Measurements from ENCODE around the gene ESYT3.
"Not testable (repeated sequence)": the region's sequence is repeated elsewhere in the genome, so short reads cannot be mapped to it uniquely, and the experiment has no call there.

The ESYT3 gene

GRCh38 chr3:138407236-138407907 is 27.0 kb upstream of the ESYT3 start:
- TF ChIP-seq CTCF (IDR thresholded peaks at IDR 0.05; ENCODE audit: low read depth, low read length): no peak
- H3K4me3 ChIP-seq (ENCODE audit: low read depth, low read length): no peak overlapping the region
- no peak for DNase-seq (ENCODE audit: low read depth, low spot score)
- in situ Hi-C loops (cut with HindIII; ENCODE audit: low sequenced_read_pairs): no loop called here

GRCh38 chr3:138408751-138409570 is 25.5 kb upstream of the ESYT3 start:
- no peak for TF ChIP-seq CTCF (IDR thresholded peaks at IDR 0.05; ENCODE audit: low read depth, low read length)
- in situ Hi-C loops (cut with HindIII; ENCODE audit: low sequenced_read_pairs): no loop called here
- H3K4me3 ChIP-seq (ENCODE audit: low read depth, low read length): no peak overlapping the region
- DNase-seq (ENCODE audit: low read depth, low spot score): no peak

GRCh38 chr3:138412821-138413551 is 21.4 kb upstream of the ESYT3 start:
- in situ Hi-C loops (cut with HindIII; ENCODE audit: low sequenced_read_pairs): no loop called here
- DNase-seq (ENCODE audit: low read depth, low spot score): no peak
- no peak overlapping the region for H3K4me3 ChIP-seq (ENCODE audit: low read depth, low read length)
- no peak for TF ChIP-seq CTCF (IDR thresholded peaks at IDR 0.05; ENCODE audit: low read depth, low read length)

GRCh38 chr3:138416236-138416635 is 18.2 kb upstream of the ESYT3 start:
- H3K4me3 ChIP-seq (ENCODE audit: low read depth, low read length); in situ Hi-C loops (cut with HindIII; ENCODE audit: low sequenced_read_pairs); DNase-seq (ENCODE audit: low read depth, low spot score): not testable (repeated sequence)

GRCh38 chr3:138417559-138417982 is 16.8 kb upstream of the ESYT3 start:
- in situ Hi-C loops (cut with HindIII; ENCODE audit: low sequenced_read_pairs): no loop called here
- peak; percentile 80 for DNase-seq (ENCODE audit: low read depth, low spot score)
- peak; percentile 99 for TF ChIP-seq CTCF (IDR thresholded peaks at IDR 0.05; ENCODE audit: low read depth, low read length)
- H3K4me3 ChIP-seq (ENCODE audit: low read depth, low read length): no peak overlapping the region

GRCh38 chr3:138418601-138419206 is 15.7 kb upstream of the ESYT3 start:
- in situ Hi-C loops (cut with HindIII; ENCODE audit: low sequenced_read_pairs): no loop called here
- no peak for TF ChIP-seq CTCF (IDR thresholded peaks at IDR 0.05; ENCODE audit: low read depth, low read length)
- H3K4me3 ChIP-seq (ENCODE audit: low read depth, low read length): no peak overlapping the region
- DNase-seq (ENCODE audit: low read depth, low spot score): no peak

Measured in astrocyte of the spinal cord (primary cell).